ENCODE measurements around the gene TCF25.

The TCF25 gene

GRCh38 chr16:89903908-89904515 lies 30.6 kb downstream of the TCF25 start:
- DNase-seq (ENCODE audit: insufficient read length, low spot score): no peak
- TF ChIP-seq, protein P1, sequence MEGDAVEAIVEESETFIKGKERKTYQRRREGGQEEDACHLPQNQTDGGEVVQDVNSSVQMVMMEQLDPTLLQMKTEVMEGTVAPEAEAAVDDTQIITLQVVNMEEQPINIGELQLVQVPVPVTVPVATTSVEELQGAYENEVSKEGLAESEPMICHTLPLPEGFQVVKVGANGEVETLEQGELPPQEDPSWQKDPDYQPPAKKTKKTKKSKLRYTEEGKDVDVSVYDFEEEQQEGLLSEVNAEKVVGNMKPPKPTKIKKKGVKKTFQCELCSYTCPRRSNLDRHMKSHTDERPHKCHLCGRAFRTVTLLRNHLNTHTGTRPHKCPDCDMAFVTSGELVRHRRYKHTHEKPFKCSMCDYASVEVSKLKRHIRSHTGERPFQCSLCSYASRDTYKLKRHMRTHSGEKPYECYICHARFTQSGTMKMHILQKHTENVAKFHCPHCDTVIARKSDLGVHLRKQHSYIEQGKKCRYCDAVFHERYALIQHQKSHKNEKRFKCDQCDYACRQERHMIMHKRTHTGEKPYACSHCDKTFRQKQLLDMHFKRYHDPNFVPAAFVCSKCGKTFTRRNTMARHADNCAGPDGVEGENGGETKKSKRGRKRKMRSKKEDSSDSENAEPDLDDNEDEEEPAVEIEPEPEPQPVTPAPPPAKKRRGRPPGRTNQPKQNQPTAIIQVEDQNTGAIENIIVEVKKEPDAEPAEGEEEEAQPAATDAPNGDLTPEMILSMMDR (IDR thresholded peaks at IDR 0.05; ENCODE audit: insufficient read depth, missing control alignments): no peak
- FAIRE-seq: no peak

DNA sequence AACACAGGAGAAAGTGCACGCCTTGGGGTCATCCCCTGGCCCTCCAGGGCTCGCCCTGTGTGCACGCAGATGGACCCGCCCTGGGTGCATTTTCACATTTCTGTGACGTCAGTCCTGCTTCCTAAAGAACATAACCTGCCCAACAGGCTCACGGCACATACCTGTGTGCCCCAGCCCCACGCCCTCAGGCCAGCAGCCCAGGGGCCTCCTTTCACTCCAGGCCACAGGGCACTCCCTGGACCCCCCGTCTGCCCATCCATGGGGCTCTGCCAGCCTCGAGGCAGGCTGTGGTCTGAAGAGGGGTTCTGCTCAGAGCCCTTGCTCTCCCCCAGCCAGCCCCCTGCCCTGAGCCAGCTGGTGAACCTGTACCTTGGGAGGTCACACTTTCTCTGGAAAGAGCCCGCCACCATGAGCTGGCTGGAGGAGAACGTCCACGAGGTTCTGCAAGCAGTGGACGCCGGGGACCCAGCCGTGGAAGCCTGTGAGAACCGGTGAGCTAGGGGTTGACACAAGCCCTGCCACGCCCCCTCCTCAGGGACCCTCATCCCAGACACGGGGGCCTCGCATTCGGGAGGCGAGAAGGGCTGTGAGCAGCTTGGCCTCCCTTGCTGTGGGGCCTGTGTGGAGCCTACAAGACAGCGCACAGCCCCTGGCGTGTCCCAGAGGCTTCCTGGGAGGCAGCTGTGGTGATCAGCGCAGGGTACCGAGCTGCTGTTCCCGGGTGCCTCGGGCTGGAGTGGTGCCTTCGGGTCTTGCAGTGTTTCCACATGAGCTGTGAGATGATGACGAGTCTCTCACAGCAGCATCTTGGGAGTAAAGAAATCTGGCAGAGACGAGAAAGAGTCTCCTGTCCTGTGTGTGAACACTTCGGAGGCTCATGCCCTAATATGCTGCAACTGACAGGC lies 31.5 kb downstream of the TCF25 start:
- no peak for FAIRE-seq
- DNase-seq (ENCODE audit: insufficient read length, low spot score): no peak
- TF ChIP-seq, protein P1 (IDR thresholded peaks at IDR 0.05; ENCODE audit: insufficient read depth, missing control alignments): no peak

GRCh38 chr16:89905511-89906139 lies 32.2 kb downstream of the TCF25 start:
- TF ChIP-seq, protein P1 (IDR thresholded peaks at IDR 0.05; ENCODE audit: insufficient read depth, missing control alignments): no peak
- no peak for DNase-seq (ENCODE audit: insufficient read length, low spot score)

DNA sequence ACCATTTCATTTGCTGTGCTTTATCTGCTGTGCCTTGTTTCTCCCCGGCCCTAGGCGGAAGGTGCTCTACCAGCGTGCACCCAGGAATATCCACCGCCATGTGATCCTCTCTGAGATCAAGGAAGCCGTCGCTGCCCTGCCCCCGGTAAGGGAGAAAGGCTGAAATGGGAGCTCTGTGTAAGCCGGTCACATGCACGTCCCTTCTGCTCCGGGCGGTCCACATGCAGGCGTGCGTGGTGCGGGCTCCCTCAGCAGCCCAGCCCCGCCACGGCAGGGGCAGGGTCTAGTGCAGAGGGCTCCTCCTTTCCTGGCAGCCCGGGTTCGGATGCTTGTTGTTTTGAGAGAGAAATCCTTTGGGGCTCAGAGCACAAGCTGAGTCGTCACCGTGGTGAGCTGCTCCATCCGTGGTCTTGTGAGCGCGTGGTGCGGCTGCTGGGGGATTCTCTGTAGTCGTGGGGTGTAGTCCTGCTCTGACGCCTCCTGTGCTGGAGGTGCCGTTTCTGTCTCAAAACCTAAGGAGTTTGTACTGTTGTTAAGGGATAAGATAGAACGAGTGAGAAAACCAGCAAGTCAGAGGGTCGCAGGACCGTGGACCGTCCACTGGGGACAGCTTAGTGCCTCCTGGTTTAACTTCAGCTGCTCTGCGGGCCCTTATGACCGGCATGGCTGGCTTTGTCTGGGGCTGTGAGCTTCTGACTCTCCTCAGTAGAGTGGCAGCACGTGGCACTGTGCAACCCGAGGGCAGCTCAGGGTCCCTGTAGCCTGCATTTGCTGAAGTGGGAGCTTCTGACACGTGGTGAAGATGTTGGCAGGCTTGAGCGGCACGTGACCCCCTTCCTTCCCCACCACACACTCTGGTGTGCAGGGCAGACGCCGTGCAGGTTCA lies 33.0 kb downstream of the TCF25 start:
- TF ChIP-seq, protein P1 (IDR thresholded peaks at IDR 0.05; ENCODE audit: insufficient read depth, missing control alignments): no peak
- DNase-seq (ENCODE audit: insufficient read length, low spot score): no peak
- FAIRE-seq: no peak

More at GRCh38 chr16:89905511-89906139, 32.2 kb downstream of the TCF25 start:
- FAIRE-seq: no peak

- FAIRE-seq: no peak
- TF ChIP-seq, protein P1 (IDR thresholded peaks at IDR 0.05; ENCODE audit: insufficient read depth, missing control alignments): no peak
- DNase-seq (ENCODE audit: insufficient read length, low spot score): no peak
Measured at GRCh38 chr16:89907055-89907814, 33.8 kb downstream of the TCF25 start.

DNA sequence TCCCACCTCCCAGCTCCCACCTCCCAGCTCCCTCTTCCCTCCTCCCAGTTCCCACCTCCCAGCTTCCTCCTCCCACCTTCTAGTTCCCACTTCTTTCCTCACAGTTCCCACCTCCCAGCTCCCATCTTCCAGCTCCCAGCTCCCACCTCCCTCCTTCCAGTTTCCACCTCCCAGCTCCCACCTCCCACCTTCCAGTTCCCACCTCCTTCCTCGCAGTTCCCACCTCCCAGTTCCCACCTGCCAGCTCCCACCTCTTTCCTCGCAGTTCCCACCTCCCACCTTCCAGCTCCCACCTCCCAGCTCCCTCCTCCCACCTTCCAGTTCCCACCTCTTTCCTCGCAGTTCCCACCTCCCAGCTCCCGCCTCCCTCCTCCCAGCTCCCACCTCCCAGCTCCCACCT lies 34.8 kb downstream of the TCF25 start:
- no peak for FAIRE-seq
- TF ChIP-seq, protein P1 (IDR thresholded peaks at IDR 0.05; ENCODE audit: insufficient read depth, missing control alignments): no peak
- DNase-seq (ENCODE audit: insufficient read length, low spot score): no peak
